Measurements from ENCODE around the gene LRP3.
"Not testable (repeated sequence)": the region's sequence is repeated elsewhere in the genome, so short reads cannot be mapped to it uniquely, and the experiment has no call there.

The LRP3 gene

DNA sequence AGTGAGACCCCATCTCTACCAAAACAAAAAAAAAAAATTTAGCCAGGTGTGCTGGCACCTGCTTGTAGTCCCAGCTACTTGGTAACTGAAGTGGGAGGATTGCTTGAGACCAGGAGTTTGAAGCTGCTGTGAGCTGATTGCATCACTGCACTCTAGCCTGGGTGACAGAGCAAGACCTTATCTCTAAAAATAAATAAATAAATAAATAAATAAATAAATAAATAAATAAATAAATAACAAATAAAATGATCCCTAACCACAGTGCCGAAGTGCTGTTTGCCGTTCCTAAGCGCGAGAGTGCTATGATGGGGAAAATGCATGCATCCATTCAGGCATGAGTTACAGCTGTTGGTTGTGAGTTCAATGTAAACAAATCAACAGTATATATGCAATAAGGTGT is 35.0 kb upstream of the LRP3 start:
- no peaks in the 10 kb centered on the region for H3K27me3 ChIP-seq (ENCODE audit: control insufficient read depth, insufficient read depth, low read length)
- H3K4me1 ChIP-seq (ENCODE audit: control insufficient read depth, insufficient read depth, low read length), result no peaks in the 10 kb centered on the region
- H3K9me3 ChIP-seq (ENCODE audit: control insufficient read depth, insufficient read depth, low read length), result no peaks in the 10 kb centered on the region
- no CpG with 5 or more reads among the region's 4 CpGs for WGBS (ENCODE audit: insufficient coverage, insufficient read length)
- H3K36me3 ChIP-seq (ENCODE audit: control insufficient read depth, insufficient read depth, low read length), result no peaks in the 10 kb centered on the region
- no peak overlapping the region for H3K27ac ChIP-seq (ENCODE audit: low read length)
- H3K4me3 ChIP-seq (ENCODE audit: low read length), result no peak overlapping the region
- DNase-seq (ENCODE audit: low read depth, low spot score), result no peak

DNA sequence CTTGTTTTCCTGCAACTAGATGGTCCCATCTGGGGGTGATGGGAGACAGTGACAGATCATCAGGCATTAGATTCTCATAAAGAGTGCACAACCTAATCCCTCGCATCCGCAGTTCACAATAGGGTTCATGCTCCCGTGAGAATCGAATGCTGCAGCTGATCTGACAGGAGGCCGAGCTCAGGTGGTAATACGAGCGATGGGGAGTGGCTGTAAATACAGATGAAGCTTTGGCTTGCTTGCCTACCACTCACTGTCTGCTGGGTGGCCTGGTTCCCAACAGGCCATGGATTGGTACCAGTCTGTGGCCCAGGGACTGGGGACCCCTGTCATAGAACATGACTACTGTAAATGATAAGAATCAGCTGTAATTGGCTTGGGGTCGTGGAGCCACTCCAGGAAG is 34.2 kb upstream of the LRP3 start:
- H3K4me3 ChIP-seq (ENCODE audit: low read length), result no peak overlapping the region
- no peak for DNase-seq (ENCODE audit: low read depth, low spot score)
- no peaks in the 10 kb centered on the region for H3K4me1 ChIP-seq (ENCODE audit: control insufficient read depth, insufficient read depth, low read length)
- no peaks in the 10 kb centered on the region for H3K36me3 ChIP-seq (ENCODE audit: control insufficient read depth, insufficient read depth, low read length)
- no peaks in the 10 kb centered on the region for H3K27me3 ChIP-seq (ENCODE audit: control insufficient read depth, insufficient read depth, low read length)
- WGBS (ENCODE audit: insufficient coverage, insufficient read length), result no CpG with 5 or more reads among the region's 8 CpGs
- no peak overlapping the region for H3K27ac ChIP-seq (ENCODE audit: low read length)
- H3K9me3 ChIP-seq (ENCODE audit: control insufficient read depth, insufficient read depth, low read length), result no peaks in the 10 kb centered on the region

DNA sequence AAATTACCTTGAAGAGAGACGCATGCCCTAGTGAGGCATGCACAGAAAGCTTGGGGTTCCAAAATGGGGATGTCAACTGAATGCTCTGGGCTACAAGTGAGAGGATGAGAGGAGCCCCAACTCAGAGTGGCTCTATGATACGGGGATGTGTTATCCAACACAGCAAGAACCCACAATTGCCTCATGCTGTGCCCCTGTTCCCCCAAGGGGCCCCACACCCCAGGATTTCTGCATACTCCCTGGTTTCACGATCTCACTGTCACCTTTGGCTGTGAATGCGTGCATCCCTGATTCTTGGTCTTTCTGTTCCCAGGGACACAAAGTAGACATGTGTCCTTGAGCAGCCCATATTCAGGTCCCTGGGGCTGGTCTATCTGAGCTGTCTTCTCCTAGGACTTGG is 32.9 kb upstream of the LRP3 start:
- Histone ChIP-seq H3K4me3 (ENCODE audit: low read length) (no peak overlapping the region), H3K27ac (ENCODE audit: low read length) (no peak overlapping the region), H3K27me3 (ENCODE audit: control insufficient read depth, insufficient read depth, low read length) (no peaks in the 10 kb centered on the region), H3K36me3 (ENCODE audit: control insufficient read depth, insufficient read depth, low read length) (no peaks in the 10 kb centered on the region), H3K9me3 (ENCODE audit: control insufficient read depth, insufficient read depth, low read length) (no peaks in the 10 kb centered on the region), H3K4me1 (ENCODE audit: control insufficient read depth, insufficient read depth, low read length) (no peaks in the 10 kb centered on the region)
- DNase-seq (ENCODE audit: low read depth, low spot score), result no peak
- no CpG with 5 or more reads among the region's 4 CpGs for WGBS (ENCODE audit: insufficient coverage, insufficient read length)

DNA sequence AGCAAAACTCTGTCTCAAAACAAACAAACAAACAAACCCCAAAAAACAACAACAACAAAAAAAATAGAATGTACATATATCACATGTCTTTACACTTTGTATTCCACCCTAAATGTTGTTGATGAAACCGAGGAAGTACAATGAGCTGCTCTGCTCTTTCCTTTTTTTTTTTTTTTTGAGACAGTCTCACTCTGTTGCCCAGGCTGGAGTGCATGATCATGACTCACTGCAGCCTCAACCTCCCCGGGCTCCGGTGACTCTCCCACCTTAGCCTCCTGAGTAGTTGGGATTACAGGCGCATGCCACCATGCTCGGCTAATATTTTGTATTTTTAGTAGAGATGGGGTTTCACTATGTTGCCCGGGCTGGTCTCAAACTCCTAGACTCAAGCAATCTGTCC is 30.6 kb upstream of the LRP3 start:
- no CpG with 5 or more reads among the region's 6 CpGs for WGBS (ENCODE audit: insufficient coverage, insufficient read length)
- no peak overlapping the region for H3K27ac ChIP-seq (ENCODE audit: low read length)
- DNase-seq (ENCODE audit: low read depth, low spot score), result no peak
- no peak overlapping the region for H3K4me3 ChIP-seq (ENCODE audit: low read length)
- H3K36me3 ChIP-seq (ENCODE audit: control insufficient read depth, insufficient read depth, low read length), result no peaks in the 10 kb centered on the region
- H3K4me1 ChIP-seq (ENCODE audit: control insufficient read depth, insufficient read depth, low read length), result no peaks in the 10 kb centered on the region
- no peaks in the 10 kb centered on the region for H3K27me3 ChIP-seq (ENCODE audit: control insufficient read depth, insufficient read depth, low read length)
- no peaks in the 10 kb centered on the region for H3K9me3 ChIP-seq (ENCODE audit: control insufficient read depth, insufficient read depth, low read length)

DNA sequence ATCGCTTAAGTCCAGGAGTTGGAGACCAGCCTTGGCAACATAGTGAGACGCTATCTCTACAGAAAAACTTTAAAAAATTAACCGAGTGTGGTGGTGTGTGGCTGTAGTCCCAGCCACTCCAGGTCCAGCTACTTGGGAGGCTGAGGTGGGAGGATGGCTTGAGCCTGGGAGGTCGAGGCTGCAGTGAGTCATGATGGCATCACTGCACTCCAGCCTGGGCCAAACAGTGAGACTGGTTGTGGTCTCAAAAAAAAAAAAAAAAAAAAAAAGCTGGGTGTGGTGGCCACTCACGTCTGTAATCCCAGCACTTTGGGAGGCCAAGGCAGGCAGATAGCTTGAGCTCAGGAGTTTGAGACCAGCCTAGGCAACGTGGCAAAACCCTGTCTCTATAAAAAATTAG is 28.1 kb upstream of the LRP3 start:
- not testable (repeated sequence) for DNase-seq (ENCODE audit: low read depth, low spot score); H3K4me3 ChIP-seq (ENCODE audit: low read length); H3K27me3 ChIP-seq (ENCODE audit: control insufficient read depth, insufficient read depth, low read length); H3K36me3 ChIP-seq (ENCODE audit: control insufficient read depth, insufficient read depth, low read length); H3K27ac ChIP-seq (ENCODE audit: low read length); H3K9me3 ChIP-seq (ENCODE audit: control insufficient read depth, insufficient read depth, low read length); H3K4me1 ChIP-seq (ENCODE audit: control insufficient read depth, insufficient read depth, low read length)
- no CpG with 5 or more reads among the region's 6 CpGs for WGBS (ENCODE audit: insufficient coverage, insufficient read length)

DNA sequence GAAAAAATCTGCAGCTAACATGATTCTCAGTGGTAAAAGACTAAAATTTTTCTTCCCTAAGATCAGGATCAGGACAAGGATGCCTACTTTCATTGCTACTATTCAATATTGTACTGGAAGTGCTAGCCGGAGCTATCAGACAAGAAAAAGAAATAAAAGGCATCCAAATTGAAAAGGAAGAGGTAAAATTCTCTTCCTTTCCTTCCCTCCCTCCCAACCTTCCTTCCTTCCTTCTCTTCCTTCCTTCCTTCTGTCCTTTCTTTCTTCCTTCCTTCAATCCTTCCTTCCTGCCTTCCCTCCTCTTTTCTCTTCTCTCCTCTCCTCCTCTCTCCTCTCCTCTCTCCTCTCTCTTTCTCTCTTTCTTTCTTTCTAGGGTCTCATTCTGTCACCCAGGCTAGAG is 26.7 kb upstream of the LRP3 start:
- no CpG with 5 or more reads among the region's 1 CpG for WGBS (ENCODE audit: insufficient coverage, insufficient read length)
- Histone ChIP-seq H3K9me3 (ENCODE audit: control insufficient read depth, insufficient read depth, low read length) (no peaks in the 10 kb centered on the region), H3K4me1 (ENCODE audit: control insufficient read depth, insufficient read depth, low read length) (no peaks in the 10 kb centered on the region), H3K4me3 (ENCODE audit: low read length) (no peak overlapping the region), H3K36me3 (ENCODE audit: control insufficient read depth, insufficient read depth, low read length) (no peaks in the 10 kb centered on the region), H3K27ac (ENCODE audit: low read length) (no peak overlapping the region), H3K27me3 (ENCODE audit: control insufficient read depth, insufficient read depth, low read length) (no peaks in the 10 kb centered on the region)
- no peak for DNase-seq (ENCODE audit: low read depth, low spot score)

DNA sequence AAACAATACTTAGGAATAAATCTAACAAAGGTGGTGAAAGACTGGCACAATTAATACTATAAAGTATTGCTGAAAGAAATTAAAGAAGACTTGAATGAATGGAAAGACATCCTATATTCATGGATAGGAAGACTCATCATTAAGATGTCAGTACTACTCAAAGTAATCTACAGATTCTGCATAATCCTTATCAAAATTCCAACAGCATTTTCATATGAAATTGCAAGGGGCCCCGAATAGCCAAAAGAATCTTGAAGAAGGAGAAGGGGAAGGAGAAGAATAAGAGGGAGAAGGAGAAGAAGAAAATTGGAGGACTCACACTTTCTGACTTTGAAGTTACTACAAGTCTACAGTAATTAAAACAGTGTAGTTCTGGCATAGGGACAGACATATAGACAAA is 25.6 kb upstream of the LRP3 start:
- H3K4me1 ChIP-seq (ENCODE audit: control insufficient read depth, insufficient read depth, low read length), result no peaks in the 10 kb centered on the region
- no peaks in the 10 kb centered on the region for H3K9me3 ChIP-seq (ENCODE audit: control insufficient read depth, insufficient read depth, low read length)
- no CpG with 5 or more reads among the region's 1 CpG for WGBS (ENCODE audit: insufficient coverage, insufficient read length)
- no peaks in the 10 kb centered on the region for H3K36me3 ChIP-seq (ENCODE audit: control insufficient read depth, insufficient read depth, low read length)
- no peaks in the 10 kb centered on the region for H3K27me3 ChIP-seq (ENCODE audit: control insufficient read depth, insufficient read depth, low read length)
- H3K4me3 ChIP-seq (ENCODE audit: low read length), result no peak overlapping the region
- DNase-seq (ENCODE audit: low read depth, low spot score), result no peak
- no peak overlapping the region for H3K27ac ChIP-seq (ENCODE audit: low read length)

DNA sequence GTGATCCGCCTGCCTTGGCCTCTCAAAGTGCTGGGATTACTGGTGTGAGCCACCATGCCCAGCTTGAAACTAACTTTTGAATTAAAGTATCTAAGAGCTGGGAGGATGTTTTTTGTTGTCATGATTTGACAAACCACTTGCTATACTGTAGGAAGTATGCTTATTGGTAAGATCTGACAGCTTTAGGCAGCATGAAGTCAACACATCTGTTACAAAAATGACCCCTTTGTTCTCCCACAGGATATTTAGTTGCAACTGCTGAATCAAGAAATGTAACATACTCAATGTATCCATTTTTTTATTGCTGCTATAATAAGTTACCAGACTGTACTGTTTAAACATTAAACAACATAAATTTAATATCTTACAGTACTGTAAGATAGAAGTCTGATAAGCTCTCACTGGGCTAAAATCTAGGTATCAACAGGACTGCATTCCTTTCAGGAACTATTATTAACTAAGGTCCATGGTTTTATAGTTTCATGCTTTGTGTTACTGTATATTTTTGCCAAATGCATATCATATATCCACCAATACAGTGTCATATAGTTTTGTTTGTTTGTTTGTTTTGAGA is 22.8 kb upstream of the LRP3 start:
- H3K27me3 ChIP-seq (ENCODE audit: control insufficient read depth, insufficient read depth, low read length), result no peaks in the 10 kb centered on the region
- no peak overlapping the region for H3K4me3 ChIP-seq (ENCODE audit: low read length)
- DNase-seq (ENCODE audit: low read depth, low spot score), result no peak
- H3K4me1 ChIP-seq (ENCODE audit: control insufficient read depth, insufficient read depth, low read length), result no peaks in the 10 kb centered on the region
- WGBS (ENCODE audit: insufficient coverage, insufficient read length), result no CpG with 5 or more reads among the region's 1 CpG
- H3K9me3 ChIP-seq (ENCODE audit: control insufficient read depth, insufficient read depth, low read length), result no peaks in the 10 kb centered on the region
- H3K36me3 ChIP-seq (ENCODE audit: control insufficient read depth, insufficient read depth, low read length), result no peaks in the 10 kb centered on the region
- no peak overlapping the region for H3K27ac ChIP-seq (ENCODE audit: low read length)

DNA sequence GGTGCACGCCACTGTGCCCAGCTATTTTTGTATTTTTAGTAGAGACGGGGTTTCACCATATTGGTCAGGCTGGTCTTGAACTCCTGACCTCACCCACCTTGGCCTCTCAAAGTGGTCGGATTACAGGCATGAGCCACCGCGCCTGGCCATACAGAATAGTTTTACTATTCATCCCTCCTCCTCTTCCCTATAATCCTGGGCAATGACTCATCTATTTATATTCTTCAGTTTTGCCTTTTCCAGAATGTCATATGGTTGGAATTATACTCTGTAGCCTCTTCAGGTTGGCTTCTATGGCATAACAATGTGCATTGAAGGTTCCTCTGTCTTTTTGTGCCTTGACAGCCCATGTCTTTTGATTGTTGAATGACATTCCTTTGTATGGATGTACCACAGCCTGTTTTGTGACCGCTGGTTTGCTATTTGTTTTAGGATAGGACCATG is 22.2 kb upstream of the LRP3 start:
- no peak overlapping the region for H3K4me3 ChIP-seq (ENCODE audit: low read length)
- no peaks in the 10 kb centered on the region for H3K27me3 ChIP-seq (ENCODE audit: control insufficient read depth, insufficient read depth, low read length)
- WGBS (ENCODE audit: insufficient coverage, insufficient read length), result no CpG with 5 or more reads among the region's 6 CpGs
- no peaks in the 10 kb centered on the region for H3K36me3 ChIP-seq (ENCODE audit: control insufficient read depth, insufficient read depth, low read length)
- DNase-seq (ENCODE audit: low read depth, low spot score), result no peak
- no peaks in the 10 kb centered on the region for H3K9me3 ChIP-seq (ENCODE audit: control insufficient read depth, insufficient read depth, low read length)
- H3K27ac ChIP-seq (ENCODE audit: low read length), result no peak overlapping the region
- H3K4me1 ChIP-seq (ENCODE audit: control insufficient read depth, insufficient read depth, low read length), result no peaks in the 10 kb centered on the region

DNA sequence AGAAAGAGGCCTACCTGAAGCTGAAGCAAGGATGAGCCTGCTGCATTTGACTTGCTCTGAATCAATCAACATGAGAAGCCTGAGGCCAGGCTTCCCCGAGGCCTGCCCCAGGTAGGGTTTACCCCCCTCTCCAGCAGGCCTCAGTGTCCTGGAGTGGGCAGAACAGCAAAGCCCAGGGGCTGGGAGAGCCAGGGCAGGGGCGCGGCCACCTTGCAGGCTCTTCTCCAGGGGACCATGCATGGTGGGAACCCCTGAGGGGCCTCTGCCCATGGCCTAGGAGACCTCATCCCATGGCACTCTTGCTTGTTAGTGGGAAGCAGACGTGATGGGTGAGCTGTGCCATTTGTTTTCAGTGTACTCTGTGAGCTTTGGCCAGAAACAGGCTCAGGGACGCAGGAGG is 19.9 kb upstream of the LRP3 start:
- no peaks in the 10 kb centered on the region for H3K36me3 ChIP-seq (ENCODE audit: control insufficient read depth, insufficient read depth, low read length)
- WGBS (ENCODE audit: insufficient coverage, insufficient read length), result no CpG with 5 or more reads among the region's 5 CpGs
- H3K27ac ChIP-seq (ENCODE audit: low read length), result no peak overlapping the region
- no peaks in the 10 kb centered on the region for H3K9me3 ChIP-seq (ENCODE audit: control insufficient read depth, insufficient read depth, low read length)
- peaks cover 2% of the 10 kb centered on the region; the same call in 1 of the 2 replicates for H3K4me1 ChIP-seq (ENCODE audit: control insufficient read depth, insufficient read depth, low read length)
- H3K27me3 ChIP-seq (ENCODE audit: control insufficient read depth, insufficient read depth, low read length), result no peaks in the 10 kb centered on the region
- DNase-seq (ENCODE audit: low read depth, low spot score), result no peak
- H3K4me3 ChIP-seq (ENCODE audit: low read length), result no peak overlapping the region

DNA sequence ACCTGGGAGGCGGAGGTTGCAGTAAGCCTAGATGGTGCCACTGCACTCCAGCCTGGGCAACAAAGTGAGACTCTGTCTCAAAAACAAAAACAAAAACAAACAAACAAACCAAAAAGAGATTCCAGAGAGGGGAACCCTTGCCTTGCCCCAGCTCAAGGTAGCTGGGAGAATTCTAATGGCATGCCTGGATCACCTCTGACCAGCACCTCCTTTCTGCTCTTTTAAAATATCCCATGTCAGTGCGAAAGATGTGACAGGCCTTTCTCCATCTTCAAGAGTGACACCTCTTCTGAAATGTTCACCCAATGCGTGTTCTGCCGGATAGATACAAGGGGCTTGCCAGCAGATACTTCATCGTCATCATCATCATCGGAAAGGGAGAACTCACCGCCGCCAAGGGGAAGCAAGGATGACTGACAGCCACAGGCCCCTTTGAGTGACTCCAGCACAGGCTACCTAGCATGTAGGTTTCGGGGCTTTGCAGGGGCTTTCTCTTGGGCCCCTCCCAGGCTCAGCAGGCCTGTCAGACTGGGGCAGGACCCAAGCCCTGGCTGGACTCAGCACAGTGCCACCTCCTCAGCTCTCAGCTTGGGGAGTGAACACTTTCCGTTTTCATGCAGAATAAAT is 18.9 kb upstream of the LRP3 start:
- Histone ChIP-seq H3K4me3 (ENCODE audit: low read length) (no peak overlapping the region), H3K36me3 (ENCODE audit: control insufficient read depth, insufficient read depth, low read length) (no peaks in the 10 kb centered on the region), H3K27ac (ENCODE audit: low read length) (no peak overlapping the region), H3K9me3 (ENCODE audit: control insufficient read depth, insufficient read depth, low read length) (no peaks in the 10 kb centered on the region), H3K27me3 (ENCODE audit: control insufficient read depth, insufficient read depth, low read length) (no peaks in the 10 kb centered on the region), H3K4me1 (ENCODE audit: control insufficient read depth, insufficient read depth, low read length) (peaks cover 2% of the 10 kb centered on the region; the same call in 1 of the 2 replicates)
- DNase-seq (ENCODE audit: low read depth, low spot score), result no peak
- WGBS (ENCODE audit: insufficient coverage, insufficient read length), result no CpG with 5 or more reads among the region's 10 CpGs
